GM19023 (cell line): ENCODE data around the gene RAB35.

Experiments
- ATAC-seq: cut with Tn5 transposase; IDR thresholded peaks from one replicate; pipeline ENCODE4 v1.9.1; 2021; ENCODE audit warnings: mild to moderate bottlenecking, moderate library complexity; ENCODE audit not compliant: unreplicated experiment

RAB35 gene

GRCh38 chr12:120116441-120116791 lies at the start of gene RAB35:
Gene RAB35 (minus strand): TSS chr12:120116753. CDS start chr12:120116650, 103 bp downstream.
- peak; percentile 15 for ATAC-seq

GRCh38 chr12:120164293-120164692 lies 47.7 kb upstream of the RAB35 start:
- no peak for ATAC-seq

GRCh38 chr12:120162763-120163162 lies 46.2 kb upstream of the RAB35 start:
- no peak for ATAC-seq

- no peak for ATAC-seq
Measured at GRCh38 chr12:120161852-120162251, 45.3 kb upstream of the RAB35 start.

GRCh38 chr12:120159509-120160237 lies 43.1 kb upstream of the RAB35 start:
- no peak for ATAC-seq

- ATAC-seq = no peak
Measured at GRCh38 chr12:120158351-120158750, 41.8 kb upstream of the RAB35 start.

- no peak for ATAC-seq
Measured at GRCh38 chr12:120157678-120158077, 41.1 kb upstream of the RAB35 start.

- no peak for ATAC-seq
Measured at GRCh38 chr12:120156315-120157259, 40.0 kb upstream of the RAB35 start.

- no peak for ATAC-seq
Measured at GRCh38 chr12:120155072-120155471, 38.5 kb upstream of the RAB35 start.

GRCh38 chr12:120150919-120151525 lies 34.5 kb upstream of the RAB35 start:
- ATAC-seq = no peak

GRCh38 chr12:120148011-120148410 lies 31.5 kb upstream of the RAB35 start:
- no peak for ATAC-seq

- no peak for ATAC-seq
Measured at GRCh38 chr12:120145164-120145563, 28.6 kb upstream of the RAB35 start.

GRCh38 chr12:120144215-120144614 lies 27.7 kb upstream of the RAB35 start:
- ATAC-seq = no peak

GRCh38 chr12:120142231-120142877 lies 25.8 kb upstream of the RAB35 start:
- ATAC-seq = no peak

GRCh38 chr12:120141336-120141735 lies 24.8 kb upstream of the RAB35 start:
- ATAC-seq = no peak

- ATAC-seq = no peak
Measured at GRCh38 chr12:120140603-120141002, 24.1 kb upstream of the RAB35 start.

GRCh38 chr12:120139958-120140357 lies 23.4 kb upstream of the RAB35 start:
- ATAC-seq = no peak

- ATAC-seq = no peak
Measured at GRCh38 chr12:120138366-120138765, 21.8 kb upstream of the RAB35 start.

GRCh38 chr12:120137833-120138232 lies 21.3 kb upstream of the RAB35 start:
- no peak for ATAC-seq

GRCh38 chr12:120136093-120136770 lies 19.7 kb upstream of the RAB35 start:
- no peak for ATAC-seq
